Endothelial cell of umbilical vein (primary cell): Measurements from ENCODE around the gene GOLGA1. TPM values are rescaled to one million over a fixed set of nuclear protein-coding genes. Genes with fewer than 3 reads are reported as not detected.

Source experiments
- BruUV-seq: library from RNA; stranded (reverse); fragments of 400-500 nt; replicated peaks from 2 replicates; lab custom pipeline; 2021; lab: Mats Ljungman, UMichigan
- CTCF ChIA-PET: fragments of 300-600, 350-600 bp; sonication (Branson Sonifier 250); formaldehyde crosslinking; loops from one replicate; lab custom pipeline; 2021; ENCODE audit warnings: antibody characterized with exemption, inconsistent platforms; lab: Charles Lee
- POLR2A ChIA-PET: fragments of 300-600, 350-600 bp; sonication (Branson Sonifier 250); formaldehyde crosslinking; loops from one replicate; lab custom pipeline; 2021; ENCODE audit warnings: antibody characterized with exemption, inconsistent platforms; lab: Charles Lee
- DNase-seq: peaks from one replicate; pipeline ENCODE4 v3.0.0-alpha.2; 2011; ENCODE audit warnings: low read depth, low spot score
- FAIRE-seq: peaks from 2 replicates; lab custom pipeline; 2011; peaks lifted over from hg19 to GRCh38; lab: Jason Lieb, UNC
- H2AFZ ChIP-seq: 2 replicates; pipeline ENCODE4 v1.6.0; 2012; ENCODE audit warnings: low read depth, low read length, control low read depth, inconsistent platforms
- H3K27ac ChIP-seq: 2 replicates; pipeline ENCODE4 v1.5.1; 2011; ENCODE audit warnings: low read depth, mild to moderate bottlenecking, control low read depth, low read length, moderate library complexity; ENCODE audit not compliant: insufficient read depth
- H3K27me3 ChIP-seq, 2 experiments: 2 replicates each; pipeline versions ENCODE4 v1.6.0 to v1.6.1; 2011; ENCODE audit warnings: low read length in 2 of 2, mixed read lengths in 1 of 2; ENCODE audit not compliant: control insufficient read depth in 2 of 2, insufficient read depth in 2 of 2
- H3K36me3 ChIP-seq, 2 experiments: 2 replicates in 1 of 2; 3 replicates in 1 of 2; pipeline ENCODE4 v1.5.1; 2011; ENCODE audit warnings: low read length in 2 of 2, mild to moderate bottlenecking in 1 of 2, moderate library complexity in 1 of 2; ENCODE audit not compliant: control insufficient read depth in 2 of 2, insufficient read depth in 2 of 2; ENCODE audit errors: extremely low read depth in 1 of 2
- H3K4me1 ChIP-seq: 3 replicates; pipeline ENCODE4 v1.5.1; 2011; ENCODE audit warnings: mild to moderate bottlenecking, low read length; ENCODE audit not compliant: control insufficient read depth, insufficient read depth; ENCODE audit errors: extremely low read depth
- H3K4me2 ChIP-seq: 2 replicates; pipeline ENCODE4 v1.6.1; 2011; ENCODE audit warnings: low read length, control low read depth, mixed read lengths; ENCODE audit not compliant: insufficient read depth
- H3K4me3 ChIP-seq, 3 experiments: fragments of 200-600 bp in 1 of 3; sonication (generic), shearing (Covaris generic) in 1 of 3; replicated peaks in 1 of 3; 2 replicates each; pipeline ENCODE4 v1.5.1; 2011 to 2016; ENCODE audit warnings: control low read depth in 3 of 3, low read length in 3 of 3, mild to moderate bottlenecking in 2 of 3, inconsistent platforms in 1 of 3, low read depth in 1 of 3, moderate library complexity in 1 of 3; ENCODE audit not compliant: insufficient read depth in 1 of 3
- H3K79me2 ChIP-seq: 2 replicates; pipeline ENCODE4 v1.6.0; 2012; ENCODE audit warnings: low read length, inconsistent platforms; ENCODE audit not compliant: control insufficient read depth, insufficient read depth
- H3K9ac ChIP-seq: replicated peaks from 2 replicates; pipeline ENCODE3; 2011; ENCODE audit warnings: low read length, control low read depth; ENCODE audit not compliant: insufficient read depth; ENCODE audit errors: extremely low read depth
- H3K9me1 ChIP-seq: replicated peaks from 3 replicates; pipeline ENCODE4 v1.6.0; 2011; ENCODE audit warnings: mild to moderate bottlenecking, low read length; ENCODE audit not compliant: control insufficient read depth, insufficient read depth; ENCODE audit errors: extremely low read depth
- H3K9me3 ChIP-seq: replicated peaks from 2 replicates; pipeline ENCODE4 v1.5.1; 2012; ENCODE audit warnings: low read length, inconsistent platforms; ENCODE audit not compliant: control insufficient read depth, insufficient read depth
- H4K20me1 ChIP-seq: replicated peaks from 2 replicates; pipeline ENCODE3; 2011; ENCODE audit warnings: mild to moderate bottlenecking, low read length; ENCODE audit not compliant: control insufficient read depth, insufficient read depth; ENCODE audit errors: extremely low read depth
- EZH2 ChIP-seq: IDR thresholded peaks from 2 replicates; pipeline ENCODE4 v1.6.1; 2012; ENCODE audit warnings: borderline replicate concordance, low read depth, mild to moderate bottlenecking, moderate library complexity, low read length, inconsistent platforms; ENCODE audit not compliant: severe bottlenecking
- FOS ChIP-seq: IDR thresholded peaks from 2 replicates; pipeline ENCODE4 v1.6.1; 2011; ENCODE audit warnings: mild to moderate bottlenecking, low read length, moderate library complexity, borderline replicate concordance; ENCODE audit not compliant: insufficient read depth
- GATA2 ChIP-seq: IDR thresholded peaks from 2 replicates; pipeline ENCODE4 v1.7.0; 2011; ENCODE audit warnings: low read depth, mild to moderate bottlenecking, moderate library complexity, mixed read lengths, low read length; ENCODE audit not compliant: insufficient read length, insufficient read depth
- JUN ChIP-seq: IDR thresholded peaks from 2 replicates; pipeline ENCODE4 v1.6.1; 2011; ENCODE audit warnings: borderline replicate concordance, low read depth; ENCODE audit not compliant: insufficient read length, insufficient read depth
- MYC ChIP-seq: IDR thresholded peaks from one replicate; pipeline ENCODE4 v1.6.1; 2011; ENCODE audit warnings: mild to moderate bottlenecking, low read depth, low read length
- POLR2A ChIP-seq: IDR thresholded peaks from 2 replicates; pipeline ENCODE4 v1.6.1; 2012; ENCODE audit warnings: low read depth, mild to moderate bottlenecking, control low read depth, low read length
- dilution Hi-C: fragments of 300-500 bp; cut with MboI; formaldehyde crosslinking; loops from one replicate; pipeline ENCODE4 v1.15.0; 2019; ENCODE audit warnings: low sequenced_read_pairs; ENCODE audit not compliant: extremely low pct_ligation_motif_present
- intact Hi-C: fragments of 100-400 bp; cut with micrococcal nuclease; formaldehyde crosslinking; loops from one replicate; pipeline ENCODE4 v1.10.0; 2022
- polyA plus RNA-seq, 4 experiments: library from polyadenylated mRNA; depleted of rRNA in 3 of 4; stranded (reverse) in 3 of 4; unstranded in 1 of 4; fragments of >200 nt; gene quantifications; 2 replicates each; pipeline versions ENCODE4 v1.2.1 to v1.2.3, GENCODE V29; 2011 to 2012; ENCODE audit warnings: missing spikeins in 1 of 4
- total RNA-seq: library from RNA; stranded (reverse); gene quantifications from 2 replicates; pipeline ENCODE4 v1.2.3, GENCODE V29; 2021
- TF ChIP-seq, protein P1 (sequence below), 2 donors: IDR thresholded peaks; 1 replicate in 1 of 2; 2 replicates in 1 of 2; pipeline ENCODE4 v1.5.1; 2011; ENCODE audit warnings: low read length in 2 of 2, mild to moderate bottlenecking in 2 of 2, moderate library complexity in 2 of 2, control low read depth in 1 of 2, inconsistent platforms in 1 of 2, low read depth in 1 of 2; ENCODE audit not compliant: insufficient read depth in 1 of 2; ENCODE audit errors: extremely low read depth in 1 of 2
- TF ChIP-seq, protein P2 (sequence below): IDR thresholded peaks from 2 replicates; pipeline ENCODE4 v1.6.1; 2011; ENCODE audit not compliant: insufficient read depth, insufficient read length

GOLGA1 gene
- total and polyA plus RNA-seq, 2 donors (not counting 3 experiments of a cell fraction or from before 2014, with no cell fraction given) = 13.1 to 19.9 TPM

DNA sequence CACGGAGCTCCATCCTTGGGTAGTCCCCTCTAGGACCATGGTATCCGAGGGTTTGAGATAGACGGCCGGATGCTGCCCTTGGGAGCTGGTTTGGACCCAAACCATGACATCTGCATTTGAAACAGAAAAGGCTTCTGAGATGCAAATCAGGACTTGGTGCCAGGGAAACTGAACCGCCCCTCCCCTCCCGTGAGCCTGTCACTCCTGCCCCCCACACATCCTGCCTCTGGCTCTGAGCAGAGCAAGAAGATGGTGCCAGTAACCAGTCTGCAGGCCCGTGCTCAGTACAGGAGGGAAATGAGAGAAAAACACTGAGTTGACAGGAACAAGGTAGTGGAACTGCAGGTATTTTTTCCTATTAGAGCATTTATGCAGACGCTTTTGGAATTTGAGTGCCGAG is 60.4 kb downstream of the GOLGA1 start:
- dilution Hi-C loops = no loop called here
- Histone ChIP-seq H3K27me3 (no peaks in the 10 kb centered on the region), H2AFZ (no peak overlapping the region), H3K36me3 (peaks cover 22 to 35% of the 10 kb centered on the region in 2 experiments), H3K4me3 (no peak overlapping the region), H3K9ac (no peak overlapping the region), H4K20me1 (no peaks in the 10 kb centered on the region), H3K9me1 (no peaks in the 10 kb centered on the region), H3K4me1 (no peaks in the 10 kb centered on the region), H3K79me2 (peaks cover 7% of the 10 kb centered on the region), H3K9me3 (no peaks in the 10 kb centered on the region), H3K4me2 (no peak overlapping the region), H3K27ac (no peak overlapping the region)
- ChIA-PET CTCF (interaction anchor here (1.7 kb wide), 1 partner anchor 10 kb away, joined by 4 read pairs; no protein-coding TSS in a partner anchor), POLR2A (no interaction called here)
- no peak for FAIRE-seq
- no TSS peak for BruUV-seq
- no peak for TF ChIP-seq JUN
- TF ChIP-seq, protein P1, sequence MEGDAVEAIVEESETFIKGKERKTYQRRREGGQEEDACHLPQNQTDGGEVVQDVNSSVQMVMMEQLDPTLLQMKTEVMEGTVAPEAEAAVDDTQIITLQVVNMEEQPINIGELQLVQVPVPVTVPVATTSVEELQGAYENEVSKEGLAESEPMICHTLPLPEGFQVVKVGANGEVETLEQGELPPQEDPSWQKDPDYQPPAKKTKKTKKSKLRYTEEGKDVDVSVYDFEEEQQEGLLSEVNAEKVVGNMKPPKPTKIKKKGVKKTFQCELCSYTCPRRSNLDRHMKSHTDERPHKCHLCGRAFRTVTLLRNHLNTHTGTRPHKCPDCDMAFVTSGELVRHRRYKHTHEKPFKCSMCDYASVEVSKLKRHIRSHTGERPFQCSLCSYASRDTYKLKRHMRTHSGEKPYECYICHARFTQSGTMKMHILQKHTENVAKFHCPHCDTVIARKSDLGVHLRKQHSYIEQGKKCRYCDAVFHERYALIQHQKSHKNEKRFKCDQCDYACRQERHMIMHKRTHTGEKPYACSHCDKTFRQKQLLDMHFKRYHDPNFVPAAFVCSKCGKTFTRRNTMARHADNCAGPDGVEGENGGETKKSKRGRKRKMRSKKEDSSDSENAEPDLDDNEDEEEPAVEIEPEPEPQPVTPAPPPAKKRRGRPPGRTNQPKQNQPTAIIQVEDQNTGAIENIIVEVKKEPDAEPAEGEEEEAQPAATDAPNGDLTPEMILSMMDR (IDR thresholded peaks at IDR 0.05; ENCODE audit: extremely low read depth in 1 of 2, insufficient read depth in 1 of 2, low read depth in 1 of 2, low read length in 2 of 2) = no peak
- no peak for TF ChIP-seq POLR2A
- TF ChIP-seq MYC = no peak
- TF ChIP-seq, protein P2, sequence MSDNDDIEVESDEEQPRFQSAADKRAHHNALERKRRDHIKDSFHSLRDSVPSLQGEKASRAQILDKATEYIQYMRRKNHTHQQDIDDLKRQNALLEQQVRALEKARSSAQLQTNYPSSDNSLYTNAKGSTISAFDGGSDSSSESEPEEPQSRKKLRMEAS = no peak
- TF ChIP-seq GATA2 = no peak
- no peak for TF ChIP-seq EZH2
- no peak for TF ChIP-seq FOS
- no peak for DNase-seq
- intact Hi-C loops = no loop called here
